Trophoblast cell (in vitro differentiated cells and primary cell): ENCODE data around the gene B3GLCT.

Source experiments
- DNase-seq, 2 donors: peaks; one replicate each; pipeline ENCODE4 v3.0.0-alpha.2; 2016
- H2AFZ ChIP-seq: 2 replicates; pipeline ENCODE4 v1.6.1; 2013; ENCODE audit warnings: low read length, moderate library complexity, mild to moderate bottlenecking; ENCODE audit not compliant: insufficient read depth, poor library complexity
- H2AK5ac ChIP-seq: 2 replicates; pipeline ENCODE4 v1.6.1; 2013; ENCODE audit warnings: mild to moderate bottlenecking, low read length
- H2BK120ac ChIP-seq: 2 replicates; pipeline ENCODE4 v1.6.1; 2013; ENCODE audit warnings: low read length, mild to moderate bottlenecking, moderate library complexity; ENCODE audit not compliant: insufficient read depth, poor library complexity
- H2BK12ac ChIP-seq: 2 replicates; pipeline ENCODE4 v1.6.1; 2013; ENCODE audit warnings: mild to moderate bottlenecking, low read length, moderate library complexity
- H2BK5ac ChIP-seq: 2 replicates; pipeline ENCODE4 v1.6.1; 2013; ENCODE audit warnings: low read length, low read depth, moderate library complexity, mild to moderate bottlenecking; ENCODE audit not compliant: poor library complexity
- H3K14ac ChIP-seq: 2 replicates; pipeline ENCODE4 v1.6.1; 2013; ENCODE audit warnings: mild to moderate bottlenecking, low read length
- H3K18ac ChIP-seq: 2 replicates; pipeline ENCODE4 v1.6.1; 2013; ENCODE audit warnings: mild to moderate bottlenecking, low read length
- H3K23ac ChIP-seq: 2 replicates; pipeline ENCODE4 v1.6.1; 2013; ENCODE audit warnings: low read length
- H3K27ac ChIP-seq: 2 replicates; pipeline ENCODE4 v1.5.1; 2013; ENCODE audit warnings: low read depth, mild to moderate bottlenecking, inconsistent platforms, low read length, moderate library complexity
- H3K27me3 ChIP-seq: 2 replicates; pipeline ENCODE4 v1.6.1; 2013; ENCODE audit warnings: inconsistent platforms, mild to moderate bottlenecking, low read length, moderate library complexity; ENCODE audit not compliant: insufficient read depth
- H3K36me3 ChIP-seq, 2 experiments: 1 replicate in 1 of 2; 2 replicates in 1 of 2; pipeline ENCODE4 v1.6.1; 2013; ENCODE audit warnings: low read length in 2 of 2, mild to moderate bottlenecking in 2 of 2, moderate library complexity in 1 of 2; ENCODE audit not compliant: insufficient read depth in 2 of 2, control insufficient read depth in 1 of 2
- H3K4ac ChIP-seq: 2 replicates; pipeline ENCODE4 v1.6.1; 2013; ENCODE audit warnings: low read depth, mild to moderate bottlenecking, low read length, moderate library complexity
- H3K4me1 ChIP-seq, 2 experiments: 1 replicate in 1 of 2; 2 replicates in 1 of 2; pipeline ENCODE4 v1.6.1; 2013; ENCODE audit warnings: low read length in 2 of 2, mild to moderate bottlenecking in 2 of 2, moderate library complexity in 1 of 2; ENCODE audit not compliant: insufficient read depth in 2 of 2, control insufficient read depth in 1 of 2
- H3K4me2 ChIP-seq: 2 replicates; pipeline ENCODE4 v1.6.1; 2013; ENCODE audit warnings: inconsistent platforms, mild to moderate bottlenecking, low read length, moderate library complexity
- H3K4me3 ChIP-seq: 2 replicates; pipeline ENCODE4 v1.5.1; 2013; ENCODE audit warnings: mild to moderate bottlenecking, low read depth, low read length, inconsistent platforms
- H3K79me1 ChIP-seq: one replicate; pipeline ENCODE4 v1.6.1; 2013; ENCODE audit warnings: low read length
- H3K79me2 ChIP-seq: 2 replicates; pipeline ENCODE4 v1.6.1; 2013; ENCODE audit warnings: low read length, mild to moderate bottlenecking; ENCODE audit not compliant: control insufficient read depth, insufficient read depth, poor library complexity
- H3K9ac ChIP-seq: 2 replicates; pipeline ENCODE4 v1.6.1; 2013; ENCODE audit warnings: mild to moderate bottlenecking, low read length
- H3K9me3 ChIP-seq: 2 replicates; pipeline ENCODE4 v1.6.1; 2013; ENCODE audit warnings: low read depth, mild to moderate bottlenecking, control low read depth, inconsistent platforms, low read length; ENCODE audit not compliant: insufficient read depth
- H4K12ac ChIP-seq: 2 replicates; pipeline ENCODE4 v1.6.1; 2013; ENCODE audit warnings: low read depth, mild to moderate bottlenecking, low read length, moderate library complexity
- H4K8ac ChIP-seq: 2 replicates; pipeline ENCODE4 v1.6.1; 2013; ENCODE audit warnings: low read depth, mild to moderate bottlenecking, low read length, moderate library complexity
- H4K91ac ChIP-seq: one replicate; pipeline ENCODE4 v1.6.1; 2013; ENCODE audit warnings: low read depth, mild to moderate bottlenecking, low read length, moderate library complexity
- WGBS: extraction: QIAGEN DNeasy Blood & Tissue Kit; methylation state at CpG from one replicate; pipeline ENCODE4 v1.1.7; 2013; ENCODE audit warnings: missing lambda C conversion rate; ENCODE audit not compliant: insufficient read length, insufficient coverage; ENCODE audit errors: extremely low coverage; 5-methylcytosine and 5-hydroxymethylcytosine counted together

B3GLCT gene

GRCh38 chr13:31282741-31283455, 83.1 kb downstream of the B3GLCT start:
- H2BK120ac ChIP-seq = no peak overlapping the region
- no peaks in the 10 kb centered on the region for H3K79me2 ChIP-seq
- no peak overlapping the region for H3K4me3 ChIP-seq
- H3K18ac ChIP-seq = no peak overlapping the region
- no peak overlapping the region for H4K12ac ChIP-seq
- no peaks in the 10 kb centered on the region for H3K9me3 ChIP-seq
- H3K14ac ChIP-seq = no peak overlapping the region
- no peak overlapping the region for H2BK5ac ChIP-seq
- no peaks in the 10 kb centered on the region for H3K27me3 ChIP-seq
- H3K4me2 ChIP-seq = no peak overlapping the region
- no peak overlapping the region for H3K9ac ChIP-seq
- H3K4me1 ChIP-seq = no peaks in the 10 kb centered on the region
- no peak overlapping the region for H2AK5ac ChIP-seq
- H4K91ac ChIP-seq = no peak overlapping the region
- H3K79me1 ChIP-seq = no peaks in the 10 kb centered on the region
- no peak overlapping the region for H3K4ac ChIP-seq
- H3K23ac ChIP-seq = no peak overlapping the region
- no peak overlapping the region for H4K8ac ChIP-seq
- no peak overlapping the region for H2BK12ac ChIP-seq
- no peak for DNase-seq
- H3K36me3 ChIP-seq = peaks cover 2 to 4% of the 10 kb centered on the region in 2 experiments
- H2AFZ ChIP-seq = no peak overlapping the region
- H3K27ac ChIP-seq = no peak overlapping the region
- WGBS = no CpG with 5 or more reads among the region's 3 CpGs

- no CpG with 5 or more reads among the region's 2 CpGs for WGBS
- Histone ChIP-seq H2BK5ac (no peak overlapping the region), H3K4me3 (no peak overlapping the region), H3K18ac (no peak overlapping the region), H2BK120ac (no peak overlapping the region), H3K14ac (no peak overlapping the region), H3K79me1 (no peaks in the 10 kb centered on the region), H3K23ac (no peak overlapping the region), H4K12ac (no peak overlapping the region), H3K36me3 (peaks cover 3 to 8% of the 10 kb centered on the region in 2 experiments), H3K27ac (no peak overlapping the region), H3K9ac (no peak overlapping the region), H4K8ac (no peak overlapping the region), H3K9me3 (peaks cover 3% of the 10 kb centered on the region), H2BK12ac (no peak overlapping the region), H3K4me1 (no peaks in the 10 kb centered on the region), H2AK5ac (no peak overlapping the region), H4K91ac (no peak overlapping the region), H3K79me2 (no peaks in the 10 kb centered on the region), H2AFZ (no peak overlapping the region), H3K4me2 (no peak overlapping the region), H3K27me3 (no peaks in the 10 kb centered on the region), H3K4ac (no peak overlapping the region)
- DNase-seq = no peak
These were observed 87.2 kb downstream of the B3GLCT start for GRCh38 chr13:31286930-31287329.

GRCh38 chr13:31301119-31301518, 101.3 kb downstream of the B3GLCT start:
- no peak overlapping the region for H4K12ac ChIP-seq
- H4K91ac ChIP-seq = no peak overlapping the region
- no peak overlapping the region for H3K23ac ChIP-seq
- H4K8ac ChIP-seq = no peak overlapping the region
- DNase-seq = no peak
- H2BK12ac ChIP-seq = no peak overlapping the region
- H3K4me1 ChIP-seq = no peaks in the 10 kb centered on the region
- no peak overlapping the region for H2AK5ac ChIP-seq
- no peak overlapping the region for H2BK120ac ChIP-seq
- no peaks in the 10 kb centered on the region for H3K27me3 ChIP-seq
- no peaks in the 10 kb centered on the region for H3K9me3 ChIP-seq
- peaks cover 0 to 2% of the 10 kb centered on the region in 2 experiments for H3K36me3 ChIP-seq
- H3K4ac ChIP-seq = no peak overlapping the region
- no peak overlapping the region for H2BK5ac ChIP-seq
- no peak overlapping the region for H3K4me3 ChIP-seq
- no peak overlapping the region for H2AFZ ChIP-seq
- no peak overlapping the region for H3K27ac ChIP-seq
- H3K79me2 ChIP-seq = no peaks in the 10 kb centered on the region
- no peaks in the 10 kb centered on the region for H3K79me1 ChIP-seq
- H3K4me2 ChIP-seq = no peak overlapping the region
- H3K9ac ChIP-seq = no peak overlapping the region
- H3K18ac ChIP-seq = no peak overlapping the region
- no peak overlapping the region for H3K14ac ChIP-seq

- peaks cover 6% of the 10 kb centered on the region for H3K9me3 ChIP-seq
- no peak overlapping the region for H3K4me3 ChIP-seq
- H3K27me3 ChIP-seq = no peaks in the 10 kb centered on the region
- WGBS = no CpG with 5 or more reads among the region's 4 CpGs
- H3K4ac ChIP-seq = no peak overlapping the region
- H3K9ac ChIP-seq = no peak overlapping the region
- H3K79me2 ChIP-seq = no peaks in the 10 kb centered on the region
- H2BK12ac ChIP-seq = no peak overlapping the region
- H3K14ac ChIP-seq = no peak overlapping the region
- no peak overlapping the region for H3K18ac ChIP-seq
- no peak overlapping the region for H2BK5ac ChIP-seq
- no peaks in the 10 kb centered on the region for H3K79me1 ChIP-seq
- no peak for DNase-seq
- no peak overlapping the region for H4K12ac ChIP-seq
- no peak overlapping the region for H4K91ac ChIP-seq
- no peak overlapping the region for H3K27ac ChIP-seq
- no peaks in the 10 kb centered on the region for H3K36me3 ChIP-seq
- no peak overlapping the region for H3K4me2 ChIP-seq
- no peak overlapping the region for H4K8ac ChIP-seq
- no peaks in the 10 kb centered on the region for H3K4me1 ChIP-seq
- no peak overlapping the region for H3K23ac ChIP-seq
- H2AK5ac ChIP-seq = no peak overlapping the region
- no peak overlapping the region for H2BK120ac ChIP-seq
- H2AFZ ChIP-seq = no peak overlapping the region
These were observed 110.6 kb downstream of the B3GLCT start for GRCh38 chr13:31310356-31310755.
